Hepatic stellate cell (primary cell): ENCODE results near the gene TDRKH.
"Not testable (repeated sequence)": the region's sequence is repeated elsewhere in the genome, so short reads cannot be mapped to it uniquely, and the experiment has no call there.

Source experiments
- DNase-seq: peaks from one replicate; pipeline ENCODE4 v3.0.0; 2011; ENCODE audit warnings: low spot score

TDRKH gene

GRCh38 chr1:151762941-151763921, 27.1 kb downstream of the TDRKH start, which contains the start of gene MRPL9:
MRPL9 (minus strand) TSS chr1:151763496; CDS start chr1:151763479, 17 bp downstream.
- peak; percentile 93 for DNase-seq

GRCh38 chr1:151760597-151761385, 29.5 kb downstream of the TDRKH start:
- no peak for DNase-seq

GRCh38 chr1:151759241-151759640, 31.1 kb downstream of the TDRKH start:
- no peak for DNase-seq

GRCh38 chr1:151756291-151756690, 34.0 kb downstream of the TDRKH start:
- peak; percentile 37 for DNase-seq

GRCh38 chr1:151741516-151741915, 48.8 kb downstream of the TDRKH start:
- DNase-seq, result no peak

GRCh38 chr1:151739590-151740355, 50.5 kb downstream of the TDRKH start:
- DNase-seq, result no peak

- no peak for DNase-seq
Measured at GRCh38 chr1:151737479-151737878, 52.8 kb downstream of the TDRKH start.

GRCh38 chr1:151737026-151737425, 53.3 kb downstream of the TDRKH start:
- no peak for DNase-seq

GRCh38 chr1:151733995-151734394, 56.3 kb downstream of the TDRKH start:
- not testable (repeated sequence) for DNase-seq

- DNase-seq, result no peak
Measured at GRCh38 chr1:151733126-151733525, 57.2 kb downstream of the TDRKH start.

GRCh38 chr1:151729966-151730291, 60.4 kb downstream of the TDRKH start:
- DNase-seq, result no peak

GRCh38 chr1:151729157-151729965, 60.9 kb downstream of the TDRKH start:
- DNase-seq, result no peak

- DNase-seq, result no peak
Measured at GRCh38 chr1:151728151-151729054, 61.9 kb downstream of the TDRKH start.

- DNase-seq, result no peak
Measured at GRCh38 chr1:151723726-151724370, 66.5 kb downstream of the TDRKH start.
